Epithelial cell of esophagus (primary cell): ENCODE measurements around the gene HCN3.

Experiments used
- DNase-seq: peaks from one replicate; pipeline ENCODE4 v3.0.0; 2010; ENCODE audit warnings: low read depth
- H3K4me3 ChIP-seq: 2 replicates; pipeline ENCODE4 v1.5.1; 2011; ENCODE audit warnings: mild to moderate bottlenecking, low read length, control low read depth
- TF ChIP-seq, protein P1 (sequence below): IDR thresholded peaks from 2 replicates; pipeline ENCODE4 v1.5.1; 2011; ENCODE audit warnings: low read depth, mild to moderate bottlenecking, low read length, control low read depth, inconsistent platforms; ENCODE audit not compliant: insufficient read depth; ENCODE audit errors: missing control alignments

The HCN3 gene

DNA sequence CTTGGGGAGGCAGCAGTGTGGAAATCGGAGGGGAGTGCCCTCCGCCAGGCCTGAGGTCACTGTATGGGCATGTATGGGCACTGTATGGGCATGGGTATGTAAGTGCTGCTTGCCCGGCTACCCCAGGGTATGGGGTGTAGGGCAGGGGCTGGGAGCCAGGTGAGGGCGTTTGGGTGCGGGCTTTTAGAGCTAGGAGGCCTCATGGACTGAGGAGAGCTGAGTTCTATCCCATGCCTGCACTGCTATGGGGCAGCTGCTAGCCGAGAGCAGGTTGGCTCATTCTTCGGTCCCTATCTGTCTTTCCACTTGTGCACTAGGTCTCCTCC, 18.6 kb downstream of the HCN3 start:
- DNase-seq, result no peak
- TF ChIP-seq, protein P1, sequence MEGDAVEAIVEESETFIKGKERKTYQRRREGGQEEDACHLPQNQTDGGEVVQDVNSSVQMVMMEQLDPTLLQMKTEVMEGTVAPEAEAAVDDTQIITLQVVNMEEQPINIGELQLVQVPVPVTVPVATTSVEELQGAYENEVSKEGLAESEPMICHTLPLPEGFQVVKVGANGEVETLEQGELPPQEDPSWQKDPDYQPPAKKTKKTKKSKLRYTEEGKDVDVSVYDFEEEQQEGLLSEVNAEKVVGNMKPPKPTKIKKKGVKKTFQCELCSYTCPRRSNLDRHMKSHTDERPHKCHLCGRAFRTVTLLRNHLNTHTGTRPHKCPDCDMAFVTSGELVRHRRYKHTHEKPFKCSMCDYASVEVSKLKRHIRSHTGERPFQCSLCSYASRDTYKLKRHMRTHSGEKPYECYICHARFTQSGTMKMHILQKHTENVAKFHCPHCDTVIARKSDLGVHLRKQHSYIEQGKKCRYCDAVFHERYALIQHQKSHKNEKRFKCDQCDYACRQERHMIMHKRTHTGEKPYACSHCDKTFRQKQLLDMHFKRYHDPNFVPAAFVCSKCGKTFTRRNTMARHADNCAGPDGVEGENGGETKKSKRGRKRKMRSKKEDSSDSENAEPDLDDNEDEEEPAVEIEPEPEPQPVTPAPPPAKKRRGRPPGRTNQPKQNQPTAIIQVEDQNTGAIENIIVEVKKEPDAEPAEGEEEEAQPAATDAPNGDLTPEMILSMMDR, result no peak
- H3K4me3 ChIP-seq, result no peak overlapping the region

DNA sequence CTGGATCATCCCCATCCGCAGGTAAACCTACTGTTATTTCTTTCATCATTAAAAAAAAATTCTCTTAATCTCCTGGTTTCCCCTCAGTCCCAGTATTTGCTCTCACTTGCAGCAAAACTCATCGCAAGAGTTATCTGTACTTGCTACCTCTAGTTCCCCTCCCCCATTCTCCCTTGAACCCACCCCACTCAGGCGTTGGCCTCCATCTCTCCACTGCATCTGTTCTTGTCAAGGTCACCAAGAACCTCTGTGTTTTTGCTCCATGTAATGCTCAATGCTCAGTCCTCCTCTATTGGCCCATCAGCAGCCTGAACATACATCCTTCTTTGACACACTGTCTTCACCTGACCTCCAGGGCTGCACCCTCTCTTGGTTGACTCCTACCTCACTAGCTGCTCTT, 19.4 kb downstream of the HCN3 start:
- no peak for DNase-seq
- no peak overlapping the region for H3K4me3 ChIP-seq
- TF ChIP-seq, protein P1, result no peak

DNA sequence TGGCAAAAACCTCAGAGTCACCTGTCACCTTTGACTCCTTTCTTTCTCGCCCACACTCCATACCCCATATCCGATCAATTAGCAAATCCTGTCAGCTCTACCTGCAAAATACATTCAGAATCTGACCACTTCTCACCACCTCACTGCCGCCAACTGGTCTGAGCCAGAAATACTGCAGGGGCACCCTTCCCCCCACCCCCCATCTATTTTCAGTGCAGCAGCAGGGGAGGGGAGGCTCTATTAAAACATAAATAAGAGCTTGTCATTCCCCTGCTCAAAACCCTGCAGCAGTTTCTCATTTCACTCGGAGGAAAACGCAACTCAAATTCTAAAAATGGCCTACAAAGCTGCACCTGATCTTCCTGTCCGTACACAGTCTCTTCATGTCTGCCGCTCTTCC, 20.1 kb downstream of the HCN3 start:
- no peak for DNase-seq
- no peak overlapping the region for H3K4me3 ChIP-seq
- TF ChIP-seq, protein P1, result no peak

DNA sequence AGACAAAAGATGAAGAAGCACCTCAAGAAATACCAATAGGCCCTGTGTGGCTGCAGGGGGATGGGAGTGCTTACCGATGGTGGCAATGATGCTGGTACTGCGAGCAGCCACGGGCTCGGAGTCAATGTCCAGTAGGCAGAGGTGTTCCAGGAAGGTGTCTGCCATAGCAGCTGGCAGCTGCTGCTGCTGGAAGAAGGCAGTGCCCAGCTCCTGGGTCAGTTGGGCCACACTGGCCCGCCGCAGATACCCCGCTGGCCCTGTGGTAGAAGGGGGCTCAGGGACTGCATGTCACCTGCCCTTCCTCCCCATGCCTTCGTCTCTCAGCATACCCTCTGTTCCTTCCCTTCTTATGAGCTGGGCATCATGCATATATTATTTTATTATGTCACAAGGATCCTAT, 22.8 kb downstream of the HCN3 start:
- DNase-seq, result no peak
- TF ChIP-seq, protein P1, result no peak
- H3K4me3 ChIP-seq, result no peak overlapping the region

DNA sequence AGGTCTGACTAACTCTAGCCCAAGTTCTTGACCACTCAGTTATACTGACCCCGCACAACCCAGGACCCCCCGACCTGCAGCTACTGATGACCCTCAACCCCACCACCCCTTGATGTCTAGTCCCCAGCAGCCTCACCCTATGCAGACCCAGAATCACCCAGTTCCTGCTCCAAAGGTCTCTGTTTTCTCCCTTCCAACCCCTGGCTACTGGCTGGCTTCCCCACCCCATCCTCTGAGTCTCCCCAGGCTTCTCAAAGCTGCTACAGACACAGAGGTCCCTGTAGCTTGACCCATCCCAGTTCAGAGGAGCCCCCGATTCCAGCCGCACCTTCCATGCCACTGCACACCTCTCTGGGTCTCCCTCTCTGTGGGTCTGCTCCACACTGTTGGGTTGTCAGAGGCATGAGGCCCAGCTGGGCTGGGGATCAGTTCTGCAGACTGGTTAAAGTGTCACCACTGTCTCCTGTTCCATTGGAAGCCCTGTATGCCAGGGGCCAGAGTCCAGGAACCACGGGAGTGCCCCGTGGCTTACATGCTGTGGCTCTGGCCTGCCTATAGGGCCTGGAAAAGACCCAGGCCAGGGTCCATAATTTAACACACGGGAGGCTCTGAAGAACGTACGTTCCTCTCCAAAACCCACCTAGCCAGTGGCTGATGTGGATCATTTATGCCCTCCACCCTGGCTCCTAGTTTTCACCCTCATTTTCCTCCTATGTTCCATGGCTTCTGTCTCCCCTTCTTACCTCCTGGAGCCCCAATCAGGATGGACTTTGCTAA, 23.5 kb downstream of the HCN3 start:
- TF ChIP-seq, protein P1, result no peak
- no peak overlapping the region for H3K4me3 ChIP-seq
- no peak for DNase-seq

DNA sequence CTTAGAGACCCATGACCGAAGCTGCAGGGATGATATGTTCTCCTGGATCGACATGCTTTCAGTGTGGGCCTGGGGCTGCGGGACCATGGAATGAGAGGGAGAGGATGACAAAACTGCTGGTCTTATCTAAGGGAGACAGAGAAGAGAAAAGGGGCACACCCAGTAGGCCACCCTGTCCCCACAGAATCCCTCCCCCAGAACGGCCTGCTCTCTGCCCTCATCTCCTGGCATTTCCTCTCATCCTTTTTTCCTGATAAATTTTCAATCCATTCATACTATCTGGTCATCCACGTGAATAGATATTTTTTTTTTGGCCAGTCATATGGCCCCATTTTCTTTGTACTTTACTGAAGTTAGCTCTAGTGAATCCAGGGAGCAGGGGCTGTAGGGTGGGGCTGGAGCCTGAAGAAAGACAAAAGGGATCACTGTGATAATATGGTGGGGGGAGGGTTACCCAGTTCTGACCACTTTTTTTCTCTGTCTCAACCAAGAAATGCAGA, 24.1 kb downstream of the HCN3 start, which contains the start of gene PKLR:
TSS of gene PKLR (minus strand) at position 97 of the 500 bp plus-strand sequence. CDS start at position 54, 43 bp downstream.
- no peak within 1 kb of the TSS for H3K4me3 ChIP-seq
- TF ChIP-seq, protein P1, result no peak
- DNase-seq, result no peak
